ENCODE data around the gene ASGR2.
"Not testable (repeated sequence)": the region's sequence is repeated elsewhere in the genome, so short reads cannot be mapped to it uniquely, and the experiment has no call there.

Gene ASGR2

GRCh38 chr17:7124923-7125322 is 10.3 kb upstream of the ASGR2 start:
- DNase-seq (ENCODE audit: low spot score), result no peak

- DNase-seq (ENCODE audit: low spot score), result no peak
Measured at GRCh38 chr17:7123844-7124243, 9.2 kb upstream of the ASGR2 start.

- DNase-seq (ENCODE audit: low spot score), result no peak
Measured at GRCh38 chr17:7122381-7122780, 7.8 kb upstream of the ASGR2 start.

GRCh38 chr17:7120635-7121034 is 6.0 kb upstream of the ASGR2 start:
- DNase-seq (ENCODE audit: low spot score), result not testable (repeated sequence)

GRCh38 chr17:7120123-7120522 is 5.5 kb upstream of the ASGR2 start:
- DNase-seq (ENCODE audit: low spot score), result no peak

GRCh38 chr17:7119314-7119713 is 4.7 kb upstream of the ASGR2 start:
- DNase-seq (ENCODE audit: low spot score), result no peak

- DNase-seq (ENCODE audit: low spot score), result no peak
Measured at GRCh38 chr17:7114875-7115614, 423 bp upstream of the ASGR2 start.

GRCh38 chr17:7113273-7114071 is 1.1 kb downstream of the ASGR2 start:
- no peak for DNase-seq (ENCODE audit: low spot score)

GRCh38 chr17:7112510-7113108 is 2.0 kb downstream of the ASGR2 start:
- DNase-seq (ENCODE audit: low spot score), result no peak

- no peak for DNase-seq (ENCODE audit: low spot score)
Measured at GRCh38 chr17:7111784-7112509, 2.7 kb downstream of the ASGR2 start.

- DNase-seq (ENCODE audit: low spot score), result no peak
Measured at GRCh38 chr17:7110617-7111306, 3.9 kb downstream of the ASGR2 start.

- DNase-seq (ENCODE audit: low spot score), result no peak
Measured at GRCh38 chr17:7109461-7110322, 4.9 kb downstream of the ASGR2 start.

GRCh38 chr17:7108981-7109380 is 5.6 kb downstream of the ASGR2 start:
- no peak for DNase-seq (ENCODE audit: low spot score)

GRCh38 chr17:7108560-7108925 is 6.1 kb downstream of the ASGR2 start:
- no peak for DNase-seq (ENCODE audit: low spot score)

- no peak for DNase-seq (ENCODE audit: low spot score)
Measured at GRCh38 chr17:7107795-7108559, 6.6 kb downstream of the ASGR2 start.

GRCh38 chr17:7107012-7107754 is 7.4 kb downstream of the ASGR2 start:
- DNase-seq (ENCODE audit: low spot score), result no peak

GRCh38 chr17:7102421-7102820 is 12.2 kb downstream of the ASGR2 start:
- DNase-seq (ENCODE audit: low spot score), result no peak

GRCh38 chr17:7101531-7101930 is 13.1 kb downstream of the ASGR2 start:
- DNase-seq (ENCODE audit: low spot score), result no peak

- not testable (repeated sequence) for DNase-seq (ENCODE audit: low spot score)
Measured at GRCh38 chr17:7100641-7101379, 13.8 kb downstream of the ASGR2 start.
